GM13977 (cell line): ENCODE results near the gene SENP2.
"Not testable (repeated sequence)": the region's sequence is repeated elsewhere in the genome, so short reads cannot be mapped to it uniquely, and the experiment has no call there.

Experiments
- DNase-seq: peaks from one replicate; pipeline ENCODE4 v3.0.0; 2012; ENCODE audit warnings: low spot score
- CTCF ChIP-seq: IDR thresholded peaks from 2 replicates; pipeline ENCODE4 v1.5.1; 2012; ENCODE audit warnings: mild to moderate bottlenecking, control low read depth; ENCODE audit not compliant: insufficient read depth; ENCODE audit errors: extremely low read depth, missing control alignments
- in situ Hi-C: fragments of 300-500 bp; cut with MboI; formaldehyde crosslinking; loops from one replicate; pipeline ENCODE4 v1.12.0; 2022; ENCODE audit warnings: low sequenced_read_pairs, low pct_unique_long_range_greater_than_20kb, mixed read lengths, inconsistent platforms; ENCODE audit not compliant: unreplicated experiment

The SENP2 gene

GRCh38 chr3:185552358-185552877, 33.7 kb upstream of the SENP2 start, which contains the start of gene LIPH:
Gene LIPH, minus strand, starts transcription at chr3:185552588. Its CDS starts 117 bp downstream, at chr3:185552471.
- TF ChIP-seq CTCF: no peak
- in situ Hi-C loops: no loop called here
- peak; percentile 53 for DNase-seq

GRCh38 chr3:185555101-185555501, 31.0 kb upstream of the SENP2 start:
- in situ Hi-C loops: no loop called here
- DNase-seq: no peak
- TF ChIP-seq CTCF: no peak

GRCh38 chr3:185555860-185556347, 30.2 kb upstream of the SENP2 start:
- in situ Hi-C loops: no loop called here
- DNase-seq: no peak
- no peak for TF ChIP-seq CTCF

GRCh38 chr3:185556640-185557039, 29.5 kb upstream of the SENP2 start:
- in situ Hi-C loops, DNase-seq: not testable (repeated sequence)

GRCh38 chr3:185558395-185558794, 27.7 kb upstream of the SENP2 start:
- TF ChIP-seq CTCF: no peak
- DNase-seq: no peak
- in situ Hi-C loops: no loop called here

- DNase-seq: no peak
- TF ChIP-seq CTCF: no peak
- in situ Hi-C loops: no loop called here
Measured at GRCh38 chr3:185559706-185560090, 26.4 kb upstream of the SENP2 start.

- no peak for TF ChIP-seq CTCF
- DNase-seq: no peak
- in situ Hi-C loops: no loop called here
Measured at GRCh38 chr3:185560676-185561075, 25.4 kb upstream of the SENP2 start.
